Lung (tissue), 12 donors: ENCODE results near the gene PCDHGA1. TPM values are rescaled to one million over a fixed set of nuclear protein-coding genes. Genes with fewer than 3 reads are reported as not detected.
A peak's percentile ranks its signal among the peaks of the same experiment; 100 is the strongest.

Experiments used
- ATAC-seq: fragments of 200-7000 bp; cut with Tn5 transposase; one replicate; pipeline ENCODE4 v1.9.1; 2020; ENCODE audit warnings: moderate number of reproducible peaks; ENCODE audit not compliant: insufficient read depth, low FRiP score
- DNase-seq, 3 donors: peaks; one replicate each; pipeline ENCODE4 v3.0.0-alpha.2; 2013 to 2017
- H3K27ac ChIP-seq, 2 donors: one replicate each; pipeline ENCODE4 v1.5.1; 2013; ENCODE audit warnings: mild to moderate bottlenecking in 2 of 2, moderate library complexity in 2 of 2, control low read depth in 1 of 2, inconsistent platforms in 1 of 2, low read depth in 1 of 2, low read length in 1 of 2
- H3K27me3 ChIP-seq, 3 donors: one replicate each; pipeline ENCODE4 v1.5.1; 2013; ENCODE audit warnings: low read length in 2 of 3; ENCODE audit not compliant: control insufficient read depth in 3 of 3, insufficient read depth in 3 of 3
- H3K36me3 ChIP-seq, 4 donors: one replicate each; pipeline ENCODE4 v1.5.1; 2013; ENCODE audit warnings: low read length in 4 of 4, mild to moderate bottlenecking in 1 of 4, moderate library complexity in 1 of 4; ENCODE audit not compliant: control insufficient read depth in 4 of 4, insufficient read depth in 4 of 4
- H3K4me1 ChIP-seq, 5 donors: one replicate each; pipeline ENCODE4 v1.5.1; 2013; ENCODE audit warnings: low read length in 5 of 5, mild to moderate bottlenecking in 2 of 5, moderate library complexity in 1 of 5; ENCODE audit not compliant: control insufficient read depth in 5 of 5, insufficient read depth in 5 of 5
- H3K4me3 ChIP-seq: one replicate; pipeline ENCODE4 v1.5.1; 2013; ENCODE audit warnings: mild to moderate bottlenecking, control low read depth, moderate library complexity
- H3K9ac ChIP-seq, 2 donors: one replicate each; pipeline ENCODE4 v1.5.1; 2013; ENCODE audit warnings: low read length in 2 of 2, control low read depth in 1 of 2; ENCODE audit not compliant: insufficient read depth in 1 of 2
- H3K9me3 ChIP-seq, 4 donors: one replicate each; pipeline ENCODE4 v1.5.1; 2013; ENCODE audit warnings: low read length in 3 of 4, mild to moderate bottlenecking in 1 of 4, moderate library complexity in 1 of 4; ENCODE audit not compliant: control insufficient read depth in 4 of 4, insufficient read depth in 3 of 4
- WGBS, 2 donors: extraction: QIAGEN DNeasy Blood & Tissue Kit; methylation state at CpG; one replicate each; pipeline ENCODE4 v1.1.7; 2013; 5-methylcytosine and 5-hydroxymethylcytosine counted together
- polyA plus RNA-seq, 2 donors: library from polyadenylated mRNA; stranded (reverse); fragments of 200-250 nt; gene quantifications; one replicate each; pipeline ENCODE4 v1.2.1, GENCODE V29; 2013
- total RNA-seq, 2 donors: library from RNA; depleted of rRNA in 1 of 2; stranded (reverse); fragments of >200 nt in 1 of 2; gene quantifications; one replicate each; pipeline ENCODE4 v1.2.1, GENCODE V29; 2014 to 2021
- TF ChIP-seq, protein P1 (sequence below): IDR thresholded peaks from 2 replicates; pipeline ENCODE4 v1.5.1; 2012; ENCODE audit warnings: mild to moderate bottlenecking; ENCODE audit errors: control extremely low read depth, extremely low read depth
- donor health status: control.
- donor health status: control.
- donor health status: Bipolar disorder and iron deficiency.
- donor health status: healthy.
- donor health status: DM: yes; HTN: yes; CAD: no.

PCDHGA1 gene
- total and polyA plus RNA-seq, 4 donors: 0.15 to 0.71 (median 0.36) TPM

DNA sequence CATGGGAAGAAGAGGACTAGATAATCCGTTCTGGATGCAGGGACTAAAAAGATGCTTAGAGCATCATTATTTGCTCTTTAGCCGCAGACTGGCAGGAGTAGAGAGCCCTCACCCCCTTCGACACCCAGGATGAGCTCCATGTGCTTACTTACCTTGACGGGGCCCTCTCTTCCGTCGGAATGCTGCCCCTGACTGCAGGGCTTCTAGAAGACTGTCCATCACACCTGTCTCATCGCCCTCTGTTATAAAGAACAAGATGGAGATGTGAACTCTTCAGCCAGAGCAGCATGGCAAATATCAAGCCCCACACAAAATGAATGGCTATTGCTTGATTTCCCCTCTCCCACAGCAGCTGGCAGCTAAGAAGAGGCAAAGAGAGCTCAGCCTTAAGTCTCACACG lies 193.7 kb downstream of the PCDHGA1 start:
- H3K9me3 ChIP-seq: no peaks in the 10 kb centered on the region
- H3K36me3 ChIP-seq: peaks cover 7 to 35% (median 11%) of the 10 kb centered on the region in 4 donors
- DNase-seq: no peak
- H3K9ac ChIP-seq: peak overlapping the region in 1 of 2 donors; percentile 4
- no peaks in the 10 kb centered on the region for H3K27me3 ChIP-seq
- 90 to 92% methylated on average over 8 of the region's 8 CpGs for WGBS, 2 donors
- peak overlapping the region; percentile 32 to 41 for H3K27ac ChIP-seq
- no peak for ATAC-seq
- TF ChIP-seq, protein P1, sequence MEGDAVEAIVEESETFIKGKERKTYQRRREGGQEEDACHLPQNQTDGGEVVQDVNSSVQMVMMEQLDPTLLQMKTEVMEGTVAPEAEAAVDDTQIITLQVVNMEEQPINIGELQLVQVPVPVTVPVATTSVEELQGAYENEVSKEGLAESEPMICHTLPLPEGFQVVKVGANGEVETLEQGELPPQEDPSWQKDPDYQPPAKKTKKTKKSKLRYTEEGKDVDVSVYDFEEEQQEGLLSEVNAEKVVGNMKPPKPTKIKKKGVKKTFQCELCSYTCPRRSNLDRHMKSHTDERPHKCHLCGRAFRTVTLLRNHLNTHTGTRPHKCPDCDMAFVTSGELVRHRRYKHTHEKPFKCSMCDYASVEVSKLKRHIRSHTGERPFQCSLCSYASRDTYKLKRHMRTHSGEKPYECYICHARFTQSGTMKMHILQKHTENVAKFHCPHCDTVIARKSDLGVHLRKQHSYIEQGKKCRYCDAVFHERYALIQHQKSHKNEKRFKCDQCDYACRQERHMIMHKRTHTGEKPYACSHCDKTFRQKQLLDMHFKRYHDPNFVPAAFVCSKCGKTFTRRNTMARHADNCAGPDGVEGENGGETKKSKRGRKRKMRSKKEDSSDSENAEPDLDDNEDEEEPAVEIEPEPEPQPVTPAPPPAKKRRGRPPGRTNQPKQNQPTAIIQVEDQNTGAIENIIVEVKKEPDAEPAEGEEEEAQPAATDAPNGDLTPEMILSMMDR: no peak
- H3K4me3 ChIP-seq: no peak overlapping the region
- H3K4me1 ChIP-seq: peaks cover 8 to 92% (median 32%) of the 10 kb centered on the region in 5 donors

DNA sequence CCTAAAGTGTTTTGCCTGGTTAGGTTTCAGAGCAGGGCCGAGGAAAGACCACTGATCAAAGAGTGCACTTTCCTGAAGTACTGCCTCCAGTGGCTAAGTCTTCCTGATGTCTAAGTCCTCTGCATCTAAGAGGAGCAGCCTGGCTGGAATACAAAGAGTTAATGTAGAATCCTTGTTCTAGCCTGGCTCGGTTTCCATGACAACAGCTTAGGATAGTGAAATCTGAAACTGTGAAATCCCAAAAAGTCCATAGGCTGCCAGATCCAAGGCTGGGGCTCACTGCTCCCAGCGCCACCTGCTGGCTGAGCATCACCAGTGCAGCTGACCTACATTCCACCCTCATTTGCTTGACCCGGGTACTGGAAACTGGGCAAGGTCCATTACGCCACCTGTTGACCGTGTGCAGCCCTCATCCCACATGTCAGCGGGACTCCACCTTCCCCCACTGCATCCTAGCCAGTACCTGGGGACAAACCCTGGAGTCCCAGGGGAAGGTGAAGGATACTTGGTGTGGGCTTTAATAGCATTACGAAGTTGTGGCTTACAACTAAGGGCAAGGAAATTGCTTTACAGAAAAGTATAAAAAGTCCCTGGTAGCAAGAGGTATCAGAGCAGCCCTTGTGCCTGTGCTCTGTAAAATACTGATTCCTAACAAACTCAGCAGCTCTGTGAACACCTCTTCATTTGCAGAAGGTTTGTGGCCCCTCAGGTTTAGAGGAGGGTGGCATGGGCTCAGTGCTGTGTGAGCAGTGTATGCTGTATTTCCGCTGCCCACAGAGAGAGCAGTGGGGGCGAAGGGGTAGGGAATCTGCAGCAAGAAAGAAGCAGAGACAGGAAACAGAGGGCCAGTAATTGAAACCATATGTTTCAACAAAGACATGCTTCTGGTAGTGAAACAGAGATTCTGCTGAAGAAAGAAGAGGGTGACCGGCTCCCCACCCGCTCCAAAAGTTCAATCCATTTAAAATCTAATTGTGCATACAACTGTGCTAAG lies 194.6 kb downstream of the PCDHGA1 start:
- Histone ChIP-seq H3K9me3 (no peaks in the 10 kb centered on the region), H3K4me1 (peaks cover 8 to 99% (median 37%) of the 10 kb centered on the region in 5 donors), H3K27me3 (no peaks in the 10 kb centered on the region), H3K4me3 (no peak overlapping the region), H3K36me3 (peaks cover 6 to 40% (median 9%) of the 10 kb centered on the region in 4 donors), H3K9ac (peak overlapping the region in 1 of 2 donors; percentile 73), H3K27ac (peak overlapping the region; percentile 41 to 59)
- 41% methylated on average over 12 of the region's 12 CpGs for WGBS, 2 donors
- TF ChIP-seq, protein P1: peak; percentile 97
- DNase-seq (peak; percentile 95 to 99 (median 99)), ATAC-seq (peak; percentile 81)

DNA sequence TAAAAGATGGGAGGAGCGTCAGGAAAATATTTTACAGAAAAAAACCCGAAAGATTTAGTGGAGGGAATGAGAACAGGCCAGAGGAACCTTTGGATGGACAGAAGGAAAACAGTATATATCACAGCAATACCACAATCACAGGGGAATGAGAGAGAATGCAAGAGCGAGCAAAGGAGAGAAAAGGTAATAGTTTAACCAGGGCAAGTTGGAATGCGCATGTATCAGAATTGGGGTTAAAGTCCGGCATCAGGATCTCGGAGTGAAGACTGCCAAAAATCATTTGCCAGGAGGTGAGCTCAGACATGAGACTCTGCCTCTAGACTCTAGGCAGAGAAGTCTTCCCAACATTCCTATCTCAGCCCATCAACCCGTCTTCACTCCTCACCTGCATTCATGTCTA lies 195.3 kb downstream of the PCDHGA1 start:
- WGBS, 2 donors: 80 to 90% methylated on average over 7 of the region's 7 CpGs
- H3K27ac ChIP-seq: peak overlapping the region in 1 of 2 donors; percentile 76
- H3K9ac ChIP-seq: peak overlapping the region in 1 of 2 donors; percentile 73
- DNase-seq (no peak), ATAC-seq (no peak)
- peaks cover 4 to 99% (median 44%) of the 10 kb centered on the region in 5 donors for H3K4me1 ChIP-seq
- H3K9me3 ChIP-seq: no peaks in the 10 kb centered on the region
- no peaks in the 10 kb centered on the region for H3K27me3 ChIP-seq
- no peak overlapping the region for H3K4me3 ChIP-seq
- H3K36me3 ChIP-seq: peaks cover 6 to 40% (median 9%) of the 10 kb centered on the region in 4 donors
- TF ChIP-seq, protein P1: no peak
